HG03139 (cell line): Measurements from ENCODE around the gene FRAS1.
"Not testable (repeated sequence)": the region's sequence is repeated elsewhere in the genome, so short reads cannot be mapped to it uniquely, and the experiment has no call there.

Experiments used
- ATAC-seq: cut with Tn5 transposase; IDR thresholded peaks from one replicate; pipeline ENCODE4 v1.9.1; 2021; ENCODE audit not compliant: unreplicated experiment

FRAS1 gene

DNA sequence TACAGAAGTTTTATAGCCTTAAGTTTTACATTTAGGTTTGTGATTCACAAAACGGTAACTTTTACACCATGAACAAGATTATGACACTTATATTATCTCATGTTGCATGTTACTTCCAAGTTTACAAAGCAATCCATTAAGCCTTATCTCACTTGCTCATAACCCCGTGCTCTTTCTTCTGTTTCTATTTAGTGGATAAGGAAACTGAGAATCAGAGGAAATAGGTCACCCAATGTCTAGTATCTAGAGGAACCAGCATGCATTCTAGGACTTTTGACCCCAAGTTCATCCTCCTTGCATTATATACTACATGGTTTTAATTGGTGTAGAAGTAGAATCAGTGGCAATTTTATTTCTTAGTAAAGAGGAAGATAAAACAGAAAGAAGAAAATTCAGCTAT, 427.5 kb downstream of the FRAS1 start:
- no peak for ATAC-seq

GRCh38 chr4:78493731-78494130, 436.6 kb downstream of the FRAS1 start:
- no peak for ATAC-seq

DNA sequence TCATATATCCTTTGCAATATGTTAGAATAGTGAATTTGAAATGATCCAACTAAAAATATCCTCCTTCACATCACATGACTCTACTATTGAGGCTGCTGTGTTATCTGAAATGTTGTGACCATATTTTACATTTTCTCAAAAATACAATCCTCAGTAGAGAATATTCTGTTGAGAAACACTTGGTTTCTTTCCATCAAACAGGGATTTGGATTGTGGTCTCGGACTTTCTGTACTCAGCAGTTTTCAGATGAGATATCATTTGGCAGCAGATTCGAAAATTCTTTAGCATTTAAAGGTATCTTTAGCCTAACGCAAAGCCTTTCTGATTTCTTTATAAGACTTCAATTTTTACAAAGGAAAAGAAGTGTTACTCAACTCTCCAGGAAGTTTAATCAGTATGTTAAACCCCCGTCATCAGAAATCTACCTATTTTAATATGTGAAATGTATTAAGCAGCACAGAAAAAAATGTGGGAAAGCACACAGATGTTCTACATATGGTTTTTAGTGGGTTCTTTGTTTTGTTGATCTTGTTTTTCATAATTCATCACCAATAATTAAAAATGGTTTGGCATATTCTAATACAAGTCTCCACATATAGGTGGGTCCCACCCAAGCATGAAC, 439.0 kb downstream of the FRAS1 start:
- ATAC-seq = no peak

GRCh38 chr4:78506260-78506659, 449.1 kb downstream of the FRAS1 start:
- not testable (repeated sequence) for ATAC-seq

DNA sequence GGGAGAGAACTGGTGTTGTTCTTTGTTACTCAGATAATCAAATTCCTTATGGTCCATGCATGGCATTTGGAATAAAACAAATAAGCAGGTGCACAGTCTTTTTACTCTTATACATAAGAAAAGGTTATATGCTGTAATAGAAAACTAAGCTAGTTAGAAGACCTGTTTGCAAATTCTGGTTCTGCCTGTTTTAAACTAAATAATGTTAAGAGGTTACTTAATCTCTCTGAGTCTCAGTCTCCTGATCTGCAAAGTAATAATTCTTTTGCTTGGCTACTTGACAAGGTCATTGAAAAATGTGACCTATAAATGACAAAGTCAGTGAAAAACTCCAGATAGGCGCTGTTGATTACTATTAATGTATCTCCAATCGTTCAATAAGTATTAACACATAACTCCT, 451.9 kb downstream of the FRAS1 start:
- no peak for ATAC-seq

DNA sequence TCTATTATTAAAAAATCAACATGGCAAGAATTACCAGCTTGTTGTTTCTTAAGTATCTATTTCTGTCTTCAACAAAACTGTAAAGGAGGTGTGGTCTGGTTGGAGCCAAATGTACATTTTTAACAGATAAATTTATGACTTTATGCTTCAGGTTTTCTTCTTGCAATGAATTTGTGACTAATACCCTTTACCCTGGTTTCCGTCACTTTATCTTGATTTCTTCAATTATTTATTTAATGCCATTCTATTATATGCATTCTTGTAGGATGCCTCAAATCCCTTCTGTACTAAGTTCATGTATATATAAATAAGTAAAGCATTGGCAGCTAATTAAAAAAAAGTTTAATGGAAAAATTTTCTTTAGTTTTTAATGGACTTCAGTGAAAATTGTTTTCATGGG, 453.0 kb downstream of the FRAS1 start:
- no peak for ATAC-seq

GRCh38 chr4:78510681-78511080, 453.6 kb downstream of the FRAS1 start:
- ATAC-seq = no peak

DNA sequence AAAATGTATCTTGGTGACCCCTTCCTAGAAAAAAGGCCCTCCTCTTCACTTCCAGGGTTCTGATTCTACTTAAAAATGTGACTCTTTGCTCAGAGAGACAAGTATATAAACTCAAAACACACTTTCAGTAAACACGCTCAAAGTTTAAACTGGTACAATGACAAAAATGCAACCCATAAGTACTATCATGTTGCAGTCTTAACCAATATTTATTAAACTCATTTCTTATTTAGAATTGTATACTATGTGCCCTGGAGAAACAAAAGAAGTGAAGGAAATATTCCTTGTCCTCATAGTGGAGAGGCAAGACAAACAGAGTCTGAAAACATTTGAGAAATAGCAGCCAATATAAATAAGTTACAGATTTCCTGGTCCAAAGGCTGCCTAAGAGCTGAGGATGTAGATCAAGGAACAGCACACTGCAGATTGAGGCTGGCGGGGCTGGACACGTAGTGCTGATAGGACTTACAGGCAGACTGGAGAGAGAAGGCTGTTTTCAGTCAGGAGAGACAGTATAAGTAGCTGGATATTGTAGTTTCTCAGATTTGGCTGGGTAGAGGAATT, 455.3 kb downstream of the FRAS1 start:
- no peak for ATAC-seq

DNA sequence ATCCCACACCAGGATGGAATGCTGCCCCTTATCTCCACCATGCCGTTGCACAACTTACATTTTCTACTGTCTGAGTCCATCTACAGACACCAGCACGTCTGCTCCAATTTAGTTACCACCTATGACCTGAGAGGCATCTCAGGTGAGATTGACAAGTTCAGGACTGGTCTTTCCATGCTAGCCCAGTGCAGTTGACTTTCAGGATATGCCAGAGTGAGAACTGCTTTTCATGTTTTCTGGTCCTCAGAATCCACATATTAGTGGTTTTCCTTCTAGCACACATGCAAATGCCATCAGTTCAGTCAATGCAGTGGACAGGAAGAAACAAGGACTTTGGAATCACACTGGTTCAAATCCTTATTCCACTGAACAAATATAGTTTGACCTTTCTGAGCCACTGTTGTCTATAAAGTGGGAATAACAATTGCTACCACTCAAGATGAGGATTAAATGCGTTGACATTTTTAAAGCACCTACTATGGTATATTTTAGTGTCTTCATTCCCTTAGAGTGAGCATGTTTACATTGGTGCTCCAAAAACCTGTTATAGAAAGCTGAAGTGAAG, 456.4 kb downstream of the FRAS1 start:
- ATAC-seq = no peak

DNA sequence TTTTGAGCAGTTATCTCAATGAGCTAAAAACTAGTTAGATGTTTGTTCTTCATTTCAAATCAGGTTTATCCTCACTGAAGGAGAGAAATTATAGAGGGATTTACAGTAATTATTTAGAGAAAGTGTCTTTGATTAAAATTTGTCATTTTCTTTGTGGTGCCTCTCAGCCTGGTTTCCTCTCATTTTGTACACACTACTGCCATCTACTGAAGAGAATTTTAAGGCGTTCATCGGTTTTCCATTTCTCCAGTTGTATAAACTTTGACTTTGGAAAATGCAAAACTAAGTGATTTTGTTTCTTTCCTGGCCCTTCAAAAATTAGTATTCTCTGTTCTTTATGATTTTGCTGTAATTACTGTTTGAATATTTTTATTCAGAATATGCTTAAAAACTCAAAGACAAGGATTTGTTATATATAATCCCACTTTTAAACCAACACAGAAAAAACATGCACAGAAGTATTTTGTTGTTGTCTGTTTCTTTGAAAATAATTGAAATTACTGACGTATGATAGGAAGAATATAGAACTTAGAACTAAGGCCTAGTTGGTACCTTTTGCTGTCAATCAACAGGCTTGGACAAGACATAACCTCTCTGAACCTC, 460.0 kb downstream of the FRAS1 start:
- ATAC-seq = no peak

GRCh38 chr4:78518561-78518960, 461.4 kb downstream of the FRAS1 start:
- no peak for ATAC-seq

DNA sequence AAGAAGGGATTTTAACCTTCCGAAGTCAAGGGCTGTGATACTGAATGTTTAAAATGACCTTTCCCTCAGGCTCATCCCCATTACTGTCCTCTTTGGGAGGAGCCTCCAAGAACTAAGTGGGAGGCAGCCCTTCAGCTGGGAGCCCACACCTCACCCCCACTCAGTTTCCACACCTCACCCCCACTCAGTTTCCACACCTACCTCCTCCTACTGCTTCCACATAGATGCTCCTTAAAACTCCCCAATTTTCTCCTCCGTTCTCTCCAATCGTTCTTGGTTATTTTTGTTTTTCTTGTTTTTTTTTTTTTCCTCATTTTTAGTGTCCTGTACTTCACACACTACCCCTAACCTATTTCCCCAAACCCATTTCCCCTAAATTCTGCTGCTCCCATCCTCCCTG, 462.8 kb downstream of the FRAS1 start:
- ATAC-seq = no peak

DNA sequence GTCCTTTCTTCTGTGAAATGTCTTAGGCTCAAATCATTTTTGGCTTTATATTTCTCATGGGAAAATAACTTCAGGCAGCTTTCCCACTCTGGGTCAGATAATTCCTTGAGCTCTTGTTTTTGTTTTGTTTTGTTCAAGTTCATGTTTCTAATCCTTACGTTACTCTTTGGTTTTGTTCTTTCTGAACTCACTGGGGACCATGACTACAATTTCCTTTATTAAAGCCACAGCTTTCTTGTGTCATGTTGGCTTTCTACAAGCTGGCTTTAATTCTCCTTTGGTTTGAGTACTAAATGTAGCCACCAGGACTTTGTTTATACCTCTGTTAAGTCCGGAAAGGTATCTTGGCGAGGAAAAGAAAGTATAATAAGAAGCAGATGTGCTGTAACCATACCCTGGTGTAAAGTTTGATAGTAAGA, 463.7 kb downstream of the FRAS1 start:
- no peak for ATAC-seq

DNA sequence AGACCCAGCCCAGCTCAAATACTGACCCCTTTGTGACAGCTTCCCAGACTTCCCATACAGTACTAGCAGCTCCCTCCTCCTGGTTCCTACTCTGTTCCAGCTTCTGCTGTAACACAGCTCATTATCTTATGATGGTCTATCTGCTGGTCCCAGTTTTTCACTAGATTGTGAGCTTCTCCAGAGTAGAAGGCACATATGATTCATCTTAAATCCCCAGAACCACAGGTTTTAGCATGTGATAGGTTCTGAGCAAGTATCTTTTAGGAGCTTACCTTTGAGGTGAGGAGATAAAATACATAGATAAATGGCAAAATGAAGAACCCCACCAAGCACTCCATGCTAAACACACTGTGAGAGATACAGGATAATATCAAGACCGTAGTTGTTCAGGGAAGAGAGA, 466.9 kb downstream of the FRAS1 start:
- ATAC-seq = no peak

- ATAC-seq = no peak
These were observed 468.4 kb downstream of the FRAS1 start for GRCh38 chr4:78525559-78525958.

- ATAC-seq = no peak
These were observed 470.0 kb downstream of the FRAS1 start for GRCh38 chr4:78527103-78527502.

DNA sequence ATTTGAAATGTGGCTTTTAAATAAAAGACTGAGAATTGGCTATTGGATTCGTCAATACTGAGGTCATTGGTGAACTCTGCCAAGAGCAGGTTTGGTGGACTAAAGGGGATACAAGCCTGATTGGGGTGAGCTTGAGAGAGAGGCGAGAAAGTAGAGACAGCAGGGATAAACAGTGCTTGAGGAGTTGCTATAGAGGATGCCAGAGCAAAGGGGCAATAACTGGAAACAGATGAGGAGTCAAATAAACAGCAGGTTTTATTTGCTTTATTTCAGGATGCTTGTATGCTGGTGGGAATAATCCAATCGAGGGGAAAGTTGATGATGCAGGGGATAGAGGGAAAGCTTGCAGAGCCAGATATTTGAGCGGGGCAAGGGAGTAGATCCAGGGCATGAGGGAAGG, 470.4 kb downstream of the FRAS1 start:
- no peak for ATAC-seq

- no peak for ATAC-seq
These were observed 471.2 kb downstream of the FRAS1 start for GRCh38 chr4:78528327-78528726.

DNA sequence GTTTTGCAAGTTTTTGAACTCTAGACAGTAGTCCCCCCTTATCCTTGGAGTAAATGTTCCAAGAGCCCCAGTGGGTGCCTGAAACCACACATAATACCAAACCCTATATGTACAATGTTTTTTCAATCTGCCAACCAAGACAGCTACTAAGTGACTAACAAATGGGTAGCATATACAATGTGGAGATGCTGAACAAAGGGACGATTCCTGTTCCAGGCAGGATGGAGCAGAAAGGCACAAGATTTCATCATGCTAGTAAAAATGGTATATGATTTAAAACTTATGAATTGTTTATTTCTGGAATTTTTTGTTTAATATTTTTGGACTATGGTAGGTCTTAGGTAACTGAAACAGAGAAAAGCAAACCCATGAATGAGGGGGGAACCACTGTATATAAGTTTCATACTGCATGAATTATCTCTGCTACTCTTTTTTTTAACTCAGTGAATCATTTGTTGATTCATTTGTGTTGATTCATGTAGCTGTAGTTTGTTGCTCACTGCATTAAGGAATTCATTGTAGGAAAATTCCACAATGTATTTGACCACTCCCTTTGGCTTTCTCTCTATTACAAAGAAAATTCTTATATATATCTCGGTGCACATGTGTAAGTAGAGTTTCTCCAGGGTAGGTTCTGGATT, 472.6 kb downstream of the FRAS1 start:
- no peak for ATAC-seq

DNA sequence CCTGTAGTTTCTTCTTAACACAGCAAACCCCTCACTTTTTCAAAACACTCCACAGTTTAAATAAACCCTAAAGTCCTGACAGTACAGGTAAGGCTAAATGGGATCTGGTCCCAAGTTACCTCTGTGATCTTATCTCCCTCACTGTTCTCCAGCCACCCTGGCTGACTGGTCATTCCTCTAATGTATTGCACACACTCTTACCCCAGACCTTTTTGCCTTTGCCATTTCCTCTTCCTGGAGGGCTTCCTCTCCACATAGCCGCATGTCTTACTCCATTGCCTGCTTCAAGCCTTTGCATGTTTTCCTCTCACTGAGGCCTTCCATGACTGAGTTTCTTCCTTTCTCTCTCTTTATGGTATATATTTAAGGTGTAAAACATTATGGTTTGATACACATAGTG, 474.9 kb downstream of the FRAS1 start:
- ATAC-seq = no peak

DNA sequence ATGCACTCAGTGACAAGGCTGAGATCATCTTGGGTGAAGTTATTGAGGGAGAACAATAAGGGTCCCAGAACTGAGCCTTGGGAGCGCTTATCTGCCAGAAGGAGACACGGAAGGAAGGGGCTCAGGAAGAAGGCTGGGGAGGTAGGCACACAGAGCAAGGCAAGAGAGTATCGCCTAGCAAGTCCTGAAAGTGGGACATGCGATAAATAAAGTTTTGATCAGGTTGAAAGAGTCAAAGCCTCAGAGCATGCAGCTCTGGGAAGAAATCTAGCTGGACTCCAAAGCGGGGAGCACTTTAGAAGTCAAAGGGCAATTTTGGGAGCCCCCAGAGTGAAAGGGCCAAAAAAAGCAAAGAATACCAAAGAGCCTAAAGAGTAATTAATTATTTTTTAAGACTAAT, 476.7 kb downstream of the FRAS1 start:
- ATAC-seq = no peak
